ENCODE results near the gene KRT77.

The KRT77 gene

GRCh38 chr12:52691076-52691840, 12.1 kb downstream of the KRT77 start:
- peak; percentile 42 for DNase-seq

GRCh38 chr12:52690351-52691075, 12.8 kb downstream of the KRT77 start:
- DNase-seq, result no peak

GRCh38 chr12:52689936-52690335, 13.4 kb downstream of the KRT77 start:
- DNase-seq, result no peak

- no peak for DNase-seq
Measured at GRCh38 chr12:52689239-52689638, 14.1 kb downstream of the KRT77 start.

GRCh38 chr12:52688481-52688880, 14.8 kb downstream of the KRT77 start:
- no peak for DNase-seq

GRCh38 chr12:52687497-52688385, 15.6 kb downstream of the KRT77 start:
- DNase-seq, result no peak

GRCh38 chr12:52686756-52687487, 16.4 kb downstream of the KRT77 start:
- DNase-seq, result no peak

GRCh38 chr12:52686063-52686462, 17.3 kb downstream of the KRT77 start:
- DNase-seq, result no peak

GRCh38 chr12:52685406-52685890, 17.9 kb downstream of the KRT77 start:
- no peak for DNase-seq

GRCh38 chr12:52684431-52684830, 18.9 kb downstream of the KRT77 start:
- DNase-seq, result no peak

- DNase-seq, result no peak
Measured at GRCh38 chr12:52683575-52684300, 19.6 kb downstream of the KRT77 start.

GRCh38 chr12:52682938-52683574, 20.3 kb downstream of the KRT77 start:
- no peak for DNase-seq

- no peak for DNase-seq
Measured at GRCh38 chr12:52682381-52682660, 21.0 kb downstream of the KRT77 start.

GRCh38 chr12:52681526-52682380, 21.6 kb downstream of the KRT77 start:
- no peak for DNase-seq

- no peak for DNase-seq
Measured at GRCh38 chr12:52680363-52680762, 23.0 kb downstream of the KRT77 start, which contains the start of gene KRT1. Gene KRT1, minus strand, starts transcription at chr12:52680407. Its CDS starts 59 bp downstream, at chr12:52680348.

GRCh38 chr12:52679875-52680274, 23.4 kb downstream of the KRT77 start:
- no peak for DNase-seq

- no peak for DNase-seq
Measured at GRCh38 chr12:52677671-52678070, 25.7 kb downstream of the KRT77 start.

- no peak for DNase-seq
Measured at GRCh38 chr12:52677126-52677525, 26.2 kb downstream of the KRT77 start.

- no peak for DNase-seq
Measured at GRCh38 chr12:52676163-52676562, 27.2 kb downstream of the KRT77 start.

GRCh38 chr12:52675301-52675701, 28.0 kb downstream of the KRT77 start:
- DNase-seq, result no peak

GRCh38 chr12:52674433-52674775, 28.9 kb downstream of the KRT77 start:
- no peak for DNase-seq

All from NCI-H146 (cell line).